T-helper 17 cell (primary cell): ENCODE results near the gene FASTK. TPM values are rescaled to one million over a fixed set of nuclear protein-coding genes. Genes with fewer than 3 reads are reported as not detected.

Experiments
- ATAC-seq: fragments of 150-1000 bp; cut with Tn5 transposase; 2 replicates; pipeline ENCODE4 v1.10.0; 2021; ENCODE audit warnings: mild to moderate bottlenecking, moderate library complexity
- DNase-seq, 3 donors: peaks; one replicate each; pipeline versions ENCODE4 v3.0.0 to v3.0.0-alpha.2; 2020 to 2021
- H3K9me3 ChIP-seq: one replicate; pipeline ENCODE4 v1.7.0; 2013; ENCODE audit warnings: low read length, mild to moderate bottlenecking; ENCODE audit not compliant: control insufficient read depth, poor library complexity, severe bottlenecking
- H3K27ac Mint-ChIP-seq: one replicate; pipeline ENCODE4 v1.8.0; 2022; ENCODE audit warnings: mild to moderate bottlenecking, moderate library complexity, mixed read lengths
- H3K27me3 Mint-ChIP-seq: one replicate; pipeline ENCODE4 v1.8.0; 2022; ENCODE audit warnings: mixed read lengths
- H3K36me3 Mint-ChIP-seq: one replicate; pipeline ENCODE4 v1.8.0; 2022; ENCODE audit warnings: low read depth, mixed read lengths
- H3K4me1 Mint-ChIP-seq: one replicate; pipeline ENCODE4 v1.8.0; 2022; ENCODE audit warnings: mild to moderate bottlenecking, mixed read lengths
- H3K4me3 Mint-ChIP-seq: one replicate; pipeline ENCODE4 v1.8.0; 2022; ENCODE audit warnings: mild to moderate bottlenecking, moderate library complexity, mixed read lengths
- total RNA-seq, 4 donors: library from RNA in 2 of 4; stranded (reverse) in 2 of 4; gene quantifications; one replicate each; pipeline ENCODE4 v1.2.3 and lab custom pipeline; 2022 to 2026

The FASTK gene
- total RNA-seq, 2 donors from 2014 or later, result 67.7 to 82.2 TPM

- Mint-ChIP-seq H3K27ac (no peak overlapping the region), H3K36me3 (peaks cover 6% of the 10 kb centered on the region), H3K4me3 (peak overlapping the region; percentile 36), H3K27me3 (no peaks in the 10 kb centered on the region), H3K4me1 (peaks cover 19% of the 10 kb centered on the region)
- DNase-seq (no peak), ATAC-seq (no peak)
- H3K9me3 ChIP-seq, result no peaks in the 10 kb centered on the region
Observed at GRCh38 chr7:151114151-151115090, 33.8 kb upstream of the FASTK start.

GRCh38 chr7:151113344-151114150 lies 32.9 kb upstream of the FASTK start:
- Mint-ChIP-seq H3K27ac (no peak overlapping the region), H3K36me3 (no peaks in the 10 kb centered on the region), H3K4me3 (peak overlapping the region; percentile 36), H3K4me1 (peaks cover 17% of the 10 kb centered on the region), H3K27me3 (no peaks in the 10 kb centered on the region)
- no peak for ATAC-seq
- DNase-seq, result no peak
- H3K9me3 ChIP-seq, result no peaks in the 10 kb centered on the region

- H3K4me3 Mint-ChIP-seq, result no peak overlapping the region
- peaks cover 9% of the 10 kb centered on the region for H3K4me1 Mint-ChIP-seq
- no peak overlapping the region for H3K27ac Mint-ChIP-seq
- ATAC-seq (peak; percentile 72), DNase-seq (peak; percentile 54 to 72 (median 58))
- H3K27me3 Mint-ChIP-seq, result no peaks in the 10 kb centered on the region
- no peaks in the 10 kb centered on the region for H3K36me3 Mint-ChIP-seq
- no peaks in the 10 kb centered on the region for H3K9me3 ChIP-seq
Observed at GRCh38 chr7:151110941-151111645, 30.5 kb upstream of the FASTK start.

- H3K4me1 Mint-ChIP-seq, result peaks cover 6% of the 10 kb centered on the region
- no peaks in the 10 kb centered on the region for H3K36me3 Mint-ChIP-seq
- no peak for ATAC-seq
- DNase-seq, result no peak
- H3K9me3 ChIP-seq, result no peaks in the 10 kb centered on the region
- H3K27me3 Mint-ChIP-seq, result no peaks in the 10 kb centered on the region
- no peak overlapping the region for H3K27ac Mint-ChIP-seq
- H3K4me3 Mint-ChIP-seq, result no peak overlapping the region
Observed at GRCh38 chr7:151110236-151110940, 29.8 kb upstream of the FASTK start.

GRCh38 chr7:151109094-151110048 lies 28.8 kb upstream of the FASTK start:
- DNase-seq (no peak), ATAC-seq (no peak)
- H3K27me3 Mint-ChIP-seq, result no peaks in the 10 kb centered on the region
- no peak overlapping the region for H3K27ac Mint-ChIP-seq
- H3K36me3 Mint-ChIP-seq, result no peaks in the 10 kb centered on the region
- no peaks in the 10 kb centered on the region for H3K9me3 ChIP-seq
- peaks cover 7% of the 10 kb centered on the region for H3K4me1 Mint-ChIP-seq
- H3K4me3 Mint-ChIP-seq, result no peak overlapping the region

GRCh38 chr7:151107882-151108281 lies 27.3 kb upstream of the FASTK start:
- DNase-seq (no peak), ATAC-seq (no peak)
- Mint-ChIP-seq H3K4me3 (no peak overlapping the region), H3K27ac (no peak overlapping the region), H3K36me3 (peaks cover 4% of the 10 kb centered on the region), H3K4me1 (peaks cover 11% of the 10 kb centered on the region), H3K27me3 (no peaks in the 10 kb centered on the region)
- H3K9me3 ChIP-seq, result no peaks in the 10 kb centered on the region

- ATAC-seq, result no peak
- Mint-ChIP-seq H3K27me3 (no peaks in the 10 kb centered on the region), H3K36me3 (peaks cover 4% of the 10 kb centered on the region), H3K27ac (no peak overlapping the region), H3K4me1 (peaks cover 7% of the 10 kb centered on the region), H3K4me3 (no peak overlapping the region)
- DNase-seq, result no peak
- no peaks in the 10 kb centered on the region for H3K9me3 ChIP-seq
Observed at GRCh38 chr7:151104411-151105235, 24.0 kb upstream of the FASTK start.

GRCh38 chr7:151103973-151104372 lies 23.4 kb upstream of the FASTK start:
- H3K9me3 ChIP-seq, result no peaks in the 10 kb centered on the region
- ATAC-seq, result no peak
- Mint-ChIP-seq H3K36me3 (peaks cover 4% of the 10 kb centered on the region), H3K4me3 (no peak overlapping the region), H3K4me1 (peaks cover 5% of the 10 kb centered on the region), H3K27me3 (no peaks in the 10 kb centered on the region), H3K27ac (no peak overlapping the region)
- no peak for DNase-seq

- Mint-ChIP-seq H3K4me3 (no peak overlapping the region), H3K4me1 (peaks cover 5% of the 10 kb centered on the region), H3K36me3 (peaks cover 4% of the 10 kb centered on the region), H3K27ac (no peak overlapping the region), H3K27me3 (no peaks in the 10 kb centered on the region)
- no peaks in the 10 kb centered on the region for H3K9me3 ChIP-seq
- DNase-seq (no peak), ATAC-seq (no peak)
Observed at GRCh38 chr7:151102991-151103390, 22.4 kb upstream of the FASTK start.

GRCh38 chr7:151101621-151102396 lies 21.2 kb upstream of the FASTK start:
- ATAC-seq (no peak), DNase-seq (no peak)
- no peaks in the 10 kb centered on the region for H3K9me3 ChIP-seq
- Mint-ChIP-seq H3K4me1 (peaks cover 5% of the 10 kb centered on the region), H3K4me3 (no peak overlapping the region), H3K36me3 (peaks cover 4% of the 10 kb centered on the region), H3K27ac (no peak overlapping the region), H3K27me3 (no peaks in the 10 kb centered on the region)

- no peak overlapping the region for H3K27ac Mint-ChIP-seq
- DNase-seq, result no peak
- no peak overlapping the region for H3K4me3 Mint-ChIP-seq
- peaks cover 7% of the 10 kb centered on the region for H3K4me1 Mint-ChIP-seq
- no peaks in the 10 kb centered on the region for H3K27me3 Mint-ChIP-seq
- peaks cover 4% of the 10 kb centered on the region for H3K36me3 Mint-ChIP-seq
- no peaks in the 10 kb centered on the region for H3K9me3 ChIP-seq
- ATAC-seq, result no peak
Observed at GRCh38 chr7:151100921-151101320, 20.3 kb upstream of the FASTK start.
